Glutamatergic neuron (in vitro differentiated cells): ENCODE measurements around the gene BAIAP2L2. TPM values are rescaled to one million over a fixed set of nuclear protein-coding genes. Genes with fewer than 3 reads are reported as not detected.

Experiments used
- DNase-seq: peaks from one replicate; pipeline ENCODE4 v3.0.0; 2022
- H3K27ac Mint-ChIP-seq: one replicate; pipeline ENCODE4 v1.8.0; 2020; ENCODE audit warnings: mild to moderate bottlenecking, mixed read lengths, inconsistent platforms; ENCODE audit not compliant: unreplicated experiment
- H3K27me3 Mint-ChIP-seq: one replicate; pipeline ENCODE4 v1.8.0; 2020; ENCODE audit warnings: mild to moderate bottlenecking, moderate library complexity, mixed read lengths, inconsistent platforms; ENCODE audit not compliant: unreplicated experiment
- H3K36me3 Mint-ChIP-seq: one replicate; pipeline ENCODE4 v1.8.0; 2020; ENCODE audit warnings: mild to moderate bottlenecking, mixed read lengths, inconsistent platforms; ENCODE audit not compliant: unreplicated experiment
- H3K4me1 Mint-ChIP-seq: one replicate; pipeline ENCODE4 v1.8.0; 2020; ENCODE audit warnings: mild to moderate bottlenecking, low read depth, mixed read lengths, inconsistent platforms; ENCODE audit not compliant: unreplicated experiment
- H3K4me3 Mint-ChIP-seq: one replicate; pipeline ENCODE4 v1.8.0; 2020; ENCODE audit warnings: mild to moderate bottlenecking, mixed read lengths, inconsistent platforms; ENCODE audit not compliant: unreplicated experiment
- H3K9me3 Mint-ChIP-seq: one replicate; pipeline ENCODE4 v1.8.0; 2020; ENCODE audit warnings: mild to moderate bottlenecking, moderate library complexity, mixed read lengths, inconsistent platforms; ENCODE audit not compliant: unreplicated experiment
- total RNA-seq: library from RNA; stranded (reverse); fragmentation: NEBNext Ultra II Directional; extraction: Animal tissue kit (Norgen Biotek cat#: 25700); gene quantifications from one replicate; pipeline ENCODE4 v1.2.1, GENCODE V29; 2021; ENCODE audit not compliant: unreplicated experiment
- TF ChIP-seq, protein P1 (sequence below): fragments of 200-600 bp; sonication (generic); IDR thresholded peaks from one replicate; pipeline ENCODE4 v1.5.0; 2021; ENCODE audit not compliant: partially characterized antibody, unreplicated experiment

BAIAP2L2 gene
- total RNA-seq, 1 donor from 2014 or later: 28.6 TPM

GRCh38 chr22:38088629-38089473 is 21.6 kb downstream of the BAIAP2L2 start:
- Mint-ChIP-seq H3K9me3 (peaks cover 18% of the 10 kb centered on the region), H3K27me3 (peaks cover 11% of the 10 kb centered on the region), H3K4me3 (no peak overlapping the region), H3K36me3 (no peaks in the 10 kb centered on the region), H3K4me1 (peaks cover 22% of the 10 kb centered on the region), H3K27ac (no peak overlapping the region)
- TF ChIP-seq, protein P1, sequence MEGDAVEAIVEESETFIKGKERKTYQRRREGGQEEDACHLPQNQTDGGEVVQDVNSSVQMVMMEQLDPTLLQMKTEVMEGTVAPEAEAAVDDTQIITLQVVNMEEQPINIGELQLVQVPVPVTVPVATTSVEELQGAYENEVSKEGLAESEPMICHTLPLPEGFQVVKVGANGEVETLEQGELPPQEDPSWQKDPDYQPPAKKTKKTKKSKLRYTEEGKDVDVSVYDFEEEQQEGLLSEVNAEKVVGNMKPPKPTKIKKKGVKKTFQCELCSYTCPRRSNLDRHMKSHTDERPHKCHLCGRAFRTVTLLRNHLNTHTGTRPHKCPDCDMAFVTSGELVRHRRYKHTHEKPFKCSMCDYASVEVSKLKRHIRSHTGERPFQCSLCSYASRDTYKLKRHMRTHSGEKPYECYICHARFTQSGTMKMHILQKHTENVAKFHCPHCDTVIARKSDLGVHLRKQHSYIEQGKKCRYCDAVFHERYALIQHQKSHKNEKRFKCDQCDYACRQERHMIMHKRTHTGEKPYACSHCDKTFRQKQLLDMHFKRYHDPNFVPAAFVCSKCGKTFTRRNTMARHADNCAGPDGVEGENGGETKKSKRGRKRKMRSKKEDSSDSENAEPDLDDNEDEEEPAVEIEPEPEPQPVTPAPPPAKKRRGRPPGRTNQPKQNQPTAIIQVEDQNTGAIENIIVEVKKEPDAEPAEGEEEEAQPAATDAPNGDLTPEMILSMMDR: no peak
- DNase-seq: peak; percentile 38

DNA sequence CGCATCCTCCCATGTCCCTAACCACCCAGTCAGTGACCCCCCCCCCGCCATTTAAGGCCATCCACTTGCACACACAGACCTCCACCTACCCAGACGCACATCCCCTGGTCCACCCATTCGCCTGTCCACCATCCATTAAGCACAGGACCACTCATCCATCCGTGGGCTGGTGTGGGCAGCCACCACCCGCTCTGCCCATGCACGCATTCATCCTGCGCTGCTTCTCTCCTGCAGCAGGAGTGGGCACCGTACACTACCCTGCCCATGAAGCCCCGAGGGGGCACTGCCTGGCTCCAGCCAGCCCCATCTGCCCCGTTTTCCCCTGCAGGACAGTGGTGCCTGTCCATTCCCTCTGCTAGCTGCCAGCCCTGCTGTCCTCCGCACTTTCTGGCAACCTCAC is 22.6 kb downstream of the BAIAP2L2 start:
- peak overlapping the region; percentile 35 for H3K4me3 Mint-ChIP-seq
- peaks cover 14% of the 10 kb centered on the region for H3K4me1 Mint-ChIP-seq
- H3K36me3 Mint-ChIP-seq: no peaks in the 10 kb centered on the region
- peaks cover 7% of the 10 kb centered on the region for H3K27me3 Mint-ChIP-seq
- H3K9me3 Mint-ChIP-seq: peaks cover 12% of the 10 kb centered on the region
- DNase-seq: peak; percentile 13
- TF ChIP-seq, protein P1: no peak
- H3K27ac Mint-ChIP-seq: peak overlapping the region; percentile 4

DNA sequence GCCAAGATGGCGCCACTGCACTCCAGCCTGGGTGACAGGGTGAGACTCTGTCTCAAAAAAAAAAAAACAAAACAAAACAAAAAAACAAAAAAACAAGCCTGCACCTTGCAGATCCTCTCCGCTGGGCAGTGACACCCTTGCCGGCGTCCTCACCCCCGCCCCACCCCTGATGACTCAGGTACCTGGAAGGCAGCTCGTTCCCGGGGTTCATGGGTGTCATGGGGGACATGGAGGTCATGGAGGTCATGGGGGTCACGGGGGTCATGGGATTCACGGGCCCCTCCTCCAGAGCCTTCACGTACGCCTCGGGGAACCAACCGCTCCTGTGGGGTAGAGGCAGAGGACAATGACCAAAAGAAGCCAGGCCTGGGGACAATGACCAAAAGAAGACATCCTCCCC is 23.5 kb downstream of the BAIAP2L2 start:
- peaks cover 12% of the 10 kb centered on the region for H3K4me1 Mint-ChIP-seq
- H3K4me3 Mint-ChIP-seq: no peak overlapping the region
- no peaks in the 10 kb centered on the region for H3K36me3 Mint-ChIP-seq
- H3K27ac Mint-ChIP-seq: no peak overlapping the region
- TF ChIP-seq, protein P1: no peak
- peaks cover 11% of the 10 kb centered on the region for H3K9me3 Mint-ChIP-seq
- no peak for DNase-seq
- peaks cover 5% of the 10 kb centered on the region for H3K27me3 Mint-ChIP-seq

- TF ChIP-seq, protein P1: no peak
- Mint-ChIP-seq H3K36me3 (no peaks in the 10 kb centered on the region), H3K4me1 (peaks cover 9% of the 10 kb centered on the region), H3K27ac (no peak overlapping the region), H3K27me3 (peaks cover 5% of the 10 kb centered on the region), H3K4me3 (no peak overlapping the region), H3K9me3 (peaks cover 10% of the 10 kb centered on the region)
- DNase-seq: peak; percentile 17
These were observed 24.3 kb downstream of the BAIAP2L2 start for GRCh38 chr22:38086001-38086845.
